Activated CD8-positive, alpha-beta memory T cell treated with anti-CD3 and anti-CD28 coated beads for 48 hours (primary cell): ENCODE results near the gene AQR.
A peak's percentile ranks its signal among the peaks of the same experiment; 100 is the strongest.
"Not testable (repeated sequence)": the region's sequence is repeated elsewhere in the genome, so short reads cannot be mapped to it uniquely, and the experiment has no call there.

ENCODE experiments used
- DNase-seq, 3 experiments: peaks; one replicate each; pipeline ENCODE4 v3.0.0-alpha.2; 2020; ENCODE audit warnings: low read depth in 2 of 3, low spot score in 2 of 3

AQR gene

DNA sequence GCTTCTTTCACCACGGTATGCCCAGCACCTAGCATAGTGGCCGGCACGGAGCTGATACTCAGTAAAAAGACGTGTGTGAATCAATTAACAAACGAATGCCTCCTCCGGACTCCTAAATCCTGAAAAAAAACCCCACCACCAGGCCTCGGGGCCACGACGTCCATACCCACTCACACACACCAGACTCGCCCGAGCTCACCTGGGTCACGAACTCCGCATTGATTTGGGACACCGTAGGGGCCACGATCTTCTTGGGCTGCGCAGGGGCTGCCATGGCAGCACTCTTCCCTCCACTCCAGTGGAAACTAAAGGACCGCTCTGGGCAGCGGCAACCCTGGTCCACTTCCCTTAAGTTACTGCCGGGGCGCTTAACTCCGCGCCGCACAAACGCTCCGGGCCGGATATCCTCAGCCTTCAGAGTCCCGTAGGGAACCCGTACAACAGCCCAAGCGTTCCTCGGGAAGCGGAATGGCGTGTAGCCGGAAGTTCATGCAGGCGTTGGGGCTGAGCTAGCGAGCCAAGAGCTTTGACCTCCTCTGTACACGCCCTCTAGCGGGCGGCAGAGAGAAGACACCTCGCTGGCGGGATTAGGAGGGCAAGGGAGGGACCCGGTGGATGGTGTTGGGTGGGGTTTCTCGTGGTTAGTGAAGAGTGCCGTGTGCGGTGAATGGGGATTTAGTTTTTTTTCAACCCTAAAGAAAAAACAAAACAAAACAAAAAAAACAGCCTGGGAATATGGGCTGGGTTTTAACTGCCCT lies at the start of gene AQR:
AQR (minus strand) TSS at position 403 of the 758 bp plus-strand sequence; CDS start at position 274, 129 bp downstream.
- DNase-seq = peak; percentile 52 to 85 (median 78)

DNA sequence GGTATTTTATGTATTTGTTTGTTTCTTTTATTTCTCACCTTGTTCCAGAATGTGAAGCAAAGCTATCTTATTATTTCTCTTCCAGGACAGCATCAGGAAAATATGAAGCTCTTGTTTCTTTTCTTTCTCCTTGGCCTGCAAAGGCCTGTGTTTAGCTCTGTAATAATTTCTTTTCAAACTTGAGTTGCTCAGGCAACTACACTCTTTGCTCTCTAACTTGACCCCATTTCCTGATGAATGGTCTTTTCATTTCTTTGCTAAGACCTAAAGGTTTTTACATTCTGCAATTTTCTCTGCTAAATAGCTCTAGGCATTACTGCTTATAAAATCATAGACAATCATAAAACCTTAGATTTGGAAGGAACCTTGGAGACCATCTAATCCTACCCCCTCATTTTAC lies 44.7 kb upstream of the AQR start:
- DNase-seq = no peak

DNA sequence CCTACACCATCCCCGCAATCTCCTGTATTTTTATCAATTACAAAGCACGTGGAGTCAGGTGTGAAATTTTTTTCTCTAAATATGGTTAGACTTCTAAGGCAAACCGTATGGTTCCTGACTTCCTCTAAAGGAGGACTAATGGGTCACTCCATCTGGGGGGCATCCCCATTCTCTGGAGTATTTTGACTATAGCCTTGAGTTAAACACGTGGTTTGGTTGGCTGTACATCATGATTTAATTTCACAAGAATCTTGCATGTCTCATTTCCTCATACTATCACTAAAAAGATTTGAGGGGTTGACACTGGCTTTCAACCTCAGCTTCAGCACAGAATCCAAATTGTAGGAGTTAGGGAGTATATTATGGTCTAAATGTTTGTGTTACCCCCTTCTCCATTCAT lies 43.8 kb upstream of the AQR start:
- no peak for DNase-seq

DNA sequence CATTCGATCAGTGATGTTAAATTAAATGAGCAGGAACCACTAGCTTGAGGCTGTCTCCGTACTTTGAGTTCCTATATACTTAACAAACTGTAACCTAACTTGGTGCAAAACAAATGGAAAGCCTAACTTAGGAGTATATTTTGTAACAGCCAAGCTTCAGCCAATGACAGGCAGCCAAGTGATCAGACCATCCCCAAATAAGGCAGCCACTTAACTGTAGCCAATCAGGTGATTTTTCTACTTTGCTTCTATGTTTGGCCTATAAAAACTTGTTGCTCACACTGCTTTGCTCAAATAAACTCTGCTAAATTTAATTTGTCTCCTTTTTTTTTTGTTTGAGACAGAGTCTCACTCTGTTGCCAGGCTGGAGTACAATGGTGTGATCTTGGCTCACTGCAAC lies 37.9 kb upstream of the AQR start:
- no peak for DNase-seq

DNA sequence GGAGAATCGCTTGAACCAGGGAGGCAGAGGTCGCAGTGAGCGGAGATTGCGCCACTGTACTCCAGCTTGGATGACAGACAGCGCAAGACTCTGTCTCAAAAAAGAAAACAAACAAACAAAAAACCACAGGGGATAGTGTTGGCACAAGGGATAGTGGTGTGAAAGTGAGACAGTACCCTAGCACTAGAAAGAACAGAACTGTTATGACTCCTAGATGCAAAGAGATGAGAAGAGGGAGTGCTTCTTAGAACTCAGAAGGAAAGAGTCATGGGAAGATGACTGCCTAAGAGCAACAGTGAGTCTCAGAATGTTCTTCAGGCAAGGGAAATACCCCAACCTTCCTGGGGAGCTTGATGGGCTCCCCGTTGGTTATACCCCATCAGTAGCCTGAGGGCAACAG lies 36.4 kb upstream of the AQR start:
- no peak for DNase-seq

DNA sequence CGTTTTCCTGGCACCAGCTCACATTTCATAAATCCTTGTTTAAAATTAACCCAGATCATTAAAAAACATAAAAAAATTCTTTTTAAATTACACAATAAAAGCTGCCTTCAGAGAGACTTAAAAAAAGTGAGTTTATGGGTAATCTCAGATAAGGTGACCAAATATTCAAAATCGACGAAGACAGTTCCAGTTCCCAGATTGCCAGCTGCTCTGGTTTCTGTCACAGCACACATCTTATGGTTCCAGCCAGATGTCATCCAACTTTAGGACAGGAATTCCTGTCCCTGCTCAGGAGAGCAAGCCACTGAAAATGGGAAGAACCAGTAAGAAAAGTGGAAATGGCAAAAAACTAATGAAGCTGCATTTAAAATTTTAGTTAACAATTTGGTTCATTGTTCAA lies 34.4 kb upstream of the AQR start:
- DNase-seq = no peak

DNA sequence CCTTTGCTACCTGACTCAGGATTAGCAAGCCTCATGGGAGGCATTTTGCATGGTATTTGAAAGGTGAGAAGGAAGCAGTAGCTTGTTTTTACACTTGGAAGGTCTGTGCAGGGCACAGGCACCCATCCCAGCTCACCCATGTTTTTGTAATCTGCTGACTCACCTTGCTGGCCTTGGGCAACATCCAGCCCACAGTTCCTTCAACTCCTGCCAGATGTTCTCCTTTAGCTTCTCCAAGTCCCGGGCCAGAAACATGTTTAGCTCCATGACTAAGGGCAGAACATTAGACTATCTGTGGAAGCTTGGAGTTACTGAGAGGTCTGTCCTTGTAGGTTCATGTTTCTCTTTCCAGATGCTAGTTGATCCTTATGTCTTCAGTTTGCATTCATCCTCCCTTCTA lies 31.0 kb upstream of the AQR start:
- DNase-seq = no peak

DNA sequence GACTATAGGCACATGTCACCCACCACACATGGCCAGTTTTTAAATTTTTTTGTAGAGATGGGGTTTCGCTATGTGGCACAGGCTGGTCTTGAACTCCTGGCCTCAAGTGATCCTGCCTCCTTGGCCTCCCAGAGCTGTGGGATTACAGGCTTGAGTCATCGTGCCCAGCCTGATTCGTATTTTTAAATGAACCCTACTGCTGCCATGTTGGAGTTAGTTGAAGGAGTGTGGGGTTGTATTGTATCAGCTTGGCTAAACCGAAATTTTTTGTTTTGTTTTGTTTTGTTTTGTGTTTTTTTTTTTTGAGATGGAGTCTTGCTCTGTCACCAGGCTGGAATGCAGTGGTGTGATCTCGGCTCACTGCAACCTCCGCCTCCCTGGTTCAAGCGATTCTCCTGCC lies 30.4 kb upstream of the AQR start:
- DNase-seq = no peak

DNA sequence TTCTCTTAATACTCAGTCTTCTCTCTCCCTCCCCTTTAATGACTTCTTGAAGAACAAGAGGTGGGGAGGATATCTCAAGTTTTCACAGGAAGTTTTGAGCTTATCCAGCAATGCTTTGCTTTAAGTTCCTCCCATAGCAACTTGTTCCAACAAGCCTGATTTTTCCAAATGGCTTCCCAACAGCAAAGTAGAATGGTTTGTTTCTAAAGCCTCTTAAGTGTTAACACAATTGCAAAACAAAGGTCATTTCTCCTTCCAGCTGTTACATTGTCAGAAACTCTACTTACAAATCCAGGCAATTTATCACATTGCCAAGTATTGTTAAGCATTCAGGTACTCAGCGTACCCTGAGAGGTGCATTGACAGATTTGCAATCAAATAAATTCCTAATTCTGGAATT lies 25.4 kb upstream of the AQR start:
- no peak for DNase-seq

DNA sequence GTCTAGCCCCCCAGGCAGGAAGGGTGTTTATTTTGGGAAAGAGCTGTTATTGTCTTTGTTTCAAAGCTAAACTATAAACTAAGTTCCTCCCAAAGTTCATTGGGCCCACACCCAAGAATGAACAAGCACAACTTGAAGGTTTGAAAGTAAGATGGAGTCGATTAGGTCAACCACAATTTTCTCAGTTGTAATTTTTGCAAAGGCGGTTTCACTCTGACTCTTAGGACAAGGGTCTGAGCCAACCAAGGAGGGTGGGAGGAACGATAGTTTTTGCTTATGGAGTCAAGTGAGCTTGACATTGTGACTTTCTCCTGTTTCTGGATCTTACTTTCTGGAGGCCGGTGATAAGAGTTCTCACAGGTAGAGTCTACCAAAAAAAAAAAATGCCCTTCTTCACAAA lies 24.3 kb upstream of the AQR start:
- no peak for DNase-seq

DNA sequence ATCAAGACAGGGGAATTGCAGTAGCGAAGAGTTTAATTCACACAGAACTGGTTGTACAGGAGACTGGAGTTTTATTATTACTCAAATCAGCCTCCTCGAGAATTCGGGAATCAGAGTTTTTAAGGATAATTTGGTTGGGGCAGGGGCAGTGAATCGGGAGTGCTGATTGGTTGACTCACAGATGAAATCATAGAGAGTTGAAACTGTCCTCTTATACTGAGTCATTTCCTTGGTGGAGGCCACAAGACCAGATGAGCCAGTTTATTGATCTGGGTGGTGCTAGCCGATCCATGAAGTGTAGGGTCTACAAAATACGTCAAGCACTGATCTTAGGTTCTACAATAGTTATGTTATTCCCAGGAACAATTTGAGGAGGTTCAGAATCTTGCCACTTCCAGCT lies 23.9 kb upstream of the AQR start:
- DNase-seq = no peak

DNA sequence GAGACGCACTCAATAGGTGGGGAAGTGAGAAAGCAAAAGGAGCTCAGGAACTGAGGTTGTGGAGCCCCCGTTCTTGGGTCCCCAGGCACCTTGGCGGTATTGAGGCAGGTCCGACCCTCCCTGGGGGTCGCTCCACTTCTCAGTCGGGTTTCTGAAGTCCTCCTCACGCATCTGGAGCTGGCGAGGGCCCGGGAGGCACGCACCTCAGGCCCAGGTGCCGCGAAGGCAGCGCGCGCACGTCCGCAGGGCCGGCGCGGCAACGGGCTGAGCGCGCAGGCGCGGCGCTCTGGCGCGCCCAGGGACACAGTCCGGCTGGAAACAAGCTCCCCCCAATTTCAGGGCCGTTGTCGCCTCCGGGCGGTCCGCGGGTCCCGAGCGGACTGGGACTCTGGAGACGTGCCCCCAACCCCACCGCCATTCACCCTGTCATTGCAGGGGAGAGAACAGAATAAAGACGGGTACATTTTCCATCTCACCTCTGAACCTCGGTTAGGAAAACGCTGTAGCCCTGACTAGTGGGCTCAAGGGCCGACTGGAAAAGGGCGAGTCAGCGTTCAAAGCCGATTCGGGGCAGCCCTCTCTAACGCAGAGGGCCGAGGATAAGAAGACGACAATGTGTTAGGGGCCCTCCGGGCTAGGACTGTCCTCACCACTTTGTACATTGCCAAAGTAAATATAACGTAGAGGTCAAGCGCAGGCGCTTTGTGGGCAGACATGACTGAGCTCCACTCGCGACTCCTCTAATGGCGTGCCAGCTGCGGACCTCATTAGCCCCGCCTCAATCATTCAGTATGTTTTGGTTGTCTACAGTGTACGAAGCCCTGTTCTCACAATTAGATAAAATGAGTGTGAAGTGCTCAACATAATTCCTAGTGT lies 18.7 kb upstream of the AQR start, which contains the start of gene ZNF770:
ZNF770 (minus strand) TSS at position 261 of the 876 bp plus-strand sequence. CDS start 4,853 bp downstream, outside the sequence.
- peak; percentile 69 to 77 (median 71) for DNase-seq

DNA sequence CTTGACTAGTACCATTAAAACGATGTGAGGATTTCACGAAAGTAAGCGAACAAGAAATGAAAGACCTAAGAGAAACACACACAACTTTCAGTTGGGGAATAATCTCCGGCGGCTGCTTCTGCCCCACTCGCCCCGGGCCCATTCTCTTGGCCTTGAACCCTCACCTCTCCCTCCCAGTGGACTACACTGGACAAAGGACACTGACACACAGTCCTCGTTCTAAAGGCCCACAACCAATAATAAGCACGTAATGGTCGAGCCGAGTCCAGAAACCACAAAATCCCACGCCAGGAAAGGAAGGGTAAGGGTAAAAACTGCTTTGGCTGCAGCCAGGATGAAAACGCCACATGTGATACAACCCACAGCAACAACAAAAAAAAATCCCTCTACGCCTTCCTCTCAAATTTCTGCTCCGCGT lies 18.1 kb upstream of the AQR start:
- no peak for DNase-seq

DNA sequence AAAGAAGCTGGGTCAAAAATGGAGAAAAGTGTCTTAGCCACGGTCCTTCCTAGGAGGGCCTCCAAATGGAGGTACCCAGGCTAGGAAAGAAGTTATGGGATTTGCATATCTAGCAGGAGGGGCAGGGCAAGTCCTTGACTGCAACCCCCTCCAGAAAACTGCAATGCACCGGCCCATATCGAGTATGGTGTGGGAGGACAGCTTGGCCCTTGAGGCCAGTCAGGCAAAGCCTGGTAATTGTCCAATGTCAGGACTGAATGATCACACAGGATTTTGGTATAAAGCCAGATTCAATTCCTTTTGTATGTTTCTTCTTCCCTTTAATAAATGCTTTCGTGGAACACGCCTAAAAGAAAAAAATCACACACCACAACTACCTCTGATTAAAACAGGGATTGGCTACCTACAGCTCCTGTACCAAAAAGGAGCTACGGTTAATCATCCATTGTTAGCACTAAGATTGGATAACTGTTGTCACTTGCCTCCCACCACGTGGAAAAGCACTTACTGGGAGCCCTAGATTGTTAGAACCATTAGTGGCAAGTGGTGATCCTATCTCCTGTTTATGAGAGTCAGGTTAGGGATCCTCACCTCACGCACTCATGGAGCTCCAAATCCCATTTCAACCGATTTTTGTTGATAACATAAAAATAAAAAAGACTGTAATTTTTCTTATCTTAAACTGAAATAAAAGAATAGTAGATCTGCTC lies 17.4 kb upstream of the AQR start:
- DNase-seq = no peak

DNA sequence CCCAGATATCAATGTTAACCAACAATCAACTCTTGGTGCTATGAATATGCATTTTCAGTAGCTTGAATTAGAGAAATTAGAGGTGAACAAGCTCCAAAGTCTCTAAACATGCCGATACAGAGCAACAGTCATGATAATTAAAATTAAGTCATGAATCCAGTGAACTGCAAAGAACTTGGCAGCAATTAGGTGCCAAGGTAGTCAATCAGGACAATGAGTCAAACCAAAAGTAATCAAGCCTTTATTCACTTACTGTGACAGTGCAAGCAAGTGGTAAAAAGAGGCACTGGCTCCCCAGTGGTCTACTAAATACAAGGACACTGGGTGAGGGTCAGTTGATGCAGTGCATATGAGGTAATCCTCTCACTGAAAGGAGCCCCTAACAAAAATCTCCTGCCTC lies 16.8 kb upstream of the AQR start:
- DNase-seq = no peak

DNA sequence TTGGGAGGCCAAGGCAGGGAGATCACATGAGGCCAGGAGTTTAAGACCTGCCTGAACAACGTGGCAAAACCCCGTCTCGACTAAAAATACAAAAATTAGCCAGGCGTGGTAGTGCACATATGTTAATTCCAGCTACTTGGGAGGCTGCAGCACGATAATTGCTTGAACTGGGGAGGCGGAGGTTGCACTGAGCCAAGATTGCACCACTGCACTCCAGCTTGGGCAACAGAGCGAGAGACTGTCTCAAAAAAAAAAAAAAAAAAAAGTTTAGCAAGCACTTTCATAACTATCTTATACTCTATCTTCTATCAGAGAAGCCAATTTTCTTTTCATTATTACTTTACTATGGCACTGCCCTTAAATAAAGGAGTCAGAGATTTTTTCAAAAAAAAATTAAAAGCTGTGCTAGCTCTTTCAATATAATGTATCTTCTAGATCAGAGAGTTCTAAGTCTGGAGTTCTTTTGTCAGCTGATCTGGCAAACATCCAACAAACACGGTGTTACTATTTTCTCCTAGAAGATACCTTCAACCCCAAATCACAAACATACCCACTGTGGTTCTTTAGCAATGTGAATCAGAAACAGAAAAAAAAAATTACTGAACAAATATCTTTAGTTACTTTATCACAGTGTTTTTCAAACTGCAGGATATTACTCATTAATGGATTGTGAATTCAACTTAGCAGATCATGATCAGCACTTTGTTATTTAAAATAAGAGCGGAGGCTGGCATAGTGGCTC lies 15.5 kb upstream of the AQR start:
- DNase-seq = no peak

DNA sequence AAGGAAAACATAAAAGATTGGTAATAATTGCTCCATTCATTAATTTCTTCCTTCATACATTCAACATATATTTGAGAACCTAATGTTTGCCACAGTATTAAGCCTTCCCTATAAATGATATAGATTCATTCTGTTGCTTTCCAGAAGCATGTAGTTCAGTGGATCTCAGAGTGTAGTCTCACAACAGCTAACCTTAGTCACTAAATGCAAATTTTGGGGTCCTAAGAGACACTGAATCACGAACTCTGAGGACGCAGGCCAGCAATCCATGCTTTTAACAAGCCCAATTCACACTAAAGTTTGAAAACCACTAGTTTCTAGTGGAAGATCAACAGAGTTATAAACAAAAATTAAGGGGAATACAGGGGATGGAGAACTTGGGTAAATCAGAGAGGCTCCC lies 7.2 kb upstream of the AQR start:
- DNase-seq = no peak

DNA sequence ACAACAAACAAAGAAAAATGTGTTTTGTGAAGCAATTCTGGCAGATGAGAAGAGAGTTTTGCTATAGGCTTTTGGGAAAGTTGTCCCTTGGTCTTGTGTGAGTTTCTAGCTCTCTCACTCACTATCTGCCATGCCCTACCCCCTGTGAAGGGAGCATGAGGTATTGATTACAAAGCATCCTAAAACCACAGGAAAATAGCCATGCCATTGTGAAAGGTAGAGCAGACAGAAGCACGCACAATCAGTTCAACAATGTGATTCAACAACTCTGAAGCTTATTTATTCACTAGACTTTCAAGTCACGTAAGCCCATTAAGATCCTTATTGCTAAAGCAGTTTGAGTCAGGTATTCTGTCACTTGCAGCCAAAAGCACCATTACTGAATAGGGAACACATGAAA lies 6.5 kb upstream of the AQR start:
- DNase-seq = no peak

DNA sequence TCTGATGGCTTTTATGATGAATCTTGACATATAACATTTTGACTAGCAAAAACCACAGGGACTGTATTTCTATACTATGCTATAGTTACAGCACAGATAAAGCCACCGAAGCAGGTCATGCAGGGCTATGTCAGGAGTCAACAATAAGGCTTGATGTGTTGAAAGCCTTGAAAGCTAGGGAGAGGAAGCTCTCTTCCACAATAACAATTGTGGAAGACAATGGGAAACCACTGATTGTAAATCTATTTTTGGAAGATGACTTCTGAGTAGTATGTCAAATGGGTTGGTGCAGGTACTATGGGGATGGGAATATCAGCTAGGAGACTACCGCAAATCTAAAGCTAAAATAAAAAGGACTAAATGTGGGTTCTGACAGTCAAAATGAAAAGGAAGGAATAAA lies 4.0 kb upstream of the AQR start:
- no peak for DNase-seq

DNA sequence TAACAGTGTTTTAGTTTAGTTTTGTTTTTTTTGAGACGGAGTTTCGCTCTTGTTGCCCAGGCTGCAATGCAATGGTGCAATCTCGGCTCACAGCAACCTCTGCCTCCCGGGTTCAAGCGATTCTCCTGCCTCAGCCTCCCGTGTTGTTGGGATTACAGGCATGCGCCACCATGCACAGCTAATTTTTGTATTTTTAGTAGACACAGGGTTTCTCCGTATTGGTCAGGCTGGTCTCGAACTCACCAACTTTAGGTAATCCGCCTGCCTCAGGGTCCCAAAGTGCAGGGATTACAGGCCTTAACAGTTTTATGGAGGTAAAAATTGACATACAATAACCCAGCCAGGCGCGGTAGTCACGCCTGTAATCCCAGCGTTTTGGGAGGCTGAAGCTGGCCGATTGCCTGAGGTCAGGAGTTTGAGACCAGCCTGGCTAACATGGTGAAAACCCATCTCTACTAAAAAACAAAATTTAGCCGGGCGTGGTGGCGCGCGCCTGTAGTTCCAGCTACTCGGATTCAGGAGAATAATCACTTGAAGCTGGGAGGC lies 629 bp upstream of the AQR start:
- DNase-seq = not testable (repeated sequence)

DNA sequence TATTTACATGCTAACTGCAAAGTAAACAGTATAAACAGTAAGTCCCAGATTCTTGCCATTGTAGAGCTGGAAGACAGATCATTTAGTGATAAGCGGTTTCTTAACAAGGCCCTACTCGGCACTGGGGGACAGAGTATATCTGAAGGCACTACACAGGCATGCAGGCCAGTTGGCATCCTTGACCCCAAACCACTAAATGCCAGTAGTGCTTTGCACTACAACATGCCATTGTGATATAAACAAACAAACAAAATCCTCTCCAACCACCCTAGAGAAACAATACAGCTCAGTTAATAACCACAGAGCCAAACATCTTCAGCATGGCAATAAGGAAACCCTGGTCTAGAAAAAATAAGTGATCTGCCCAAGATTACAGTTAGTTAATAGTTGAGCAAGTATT lies 5.3 kb downstream of the AQR start:
- DNase-seq = no peak
